MM.1S (cell line): ENCODE results near the gene INPP5D.

Source experiments
- DNase-seq: peaks from one replicate; pipeline ENCODE4 v3.0.0-alpha.2; 2015
- H2AFZ ChIP-seq: fragments of 300-600 bp; sonication (generic); 2 replicates; pipeline ENCODE4 v1.6.0; 2016; ENCODE audit warnings: antibody characterized with exemption, low read length
- H3F3A ChIP-seq: fragments of 300-600 bp; sonication (generic); 2 replicates; pipeline ENCODE4 v1.6.1; 2016; ENCODE audit warnings: mild to moderate bottlenecking, antibody characterized with exemption, low read length, moderate library complexity, mixed read lengths; ENCODE audit not compliant: insufficient read depth
- H3K27ac ChIP-seq: fragments of 300-600 bp; sonication (generic); 2 replicates; pipeline ENCODE4 v1.5.1; 2016; ENCODE audit warnings: mild to moderate bottlenecking, low read length
- H3K27me3 ChIP-seq: fragments of 300-600 bp; sonication (generic); replicated peaks from 2 replicates; pipeline ENCODE4 v1.6.0; 2016; ENCODE audit warnings: low read length; ENCODE audit not compliant: insufficient read depth
- H3K36me3 ChIP-seq: fragments of 300-600 bp; sonication (generic); replicated peaks from 2 replicates; pipeline ENCODE4 v1.6.1; 2016; ENCODE audit warnings: mild to moderate bottlenecking, low read length, mixed read lengths; ENCODE audit not compliant: insufficient read depth
- H3K4me1 ChIP-seq: fragments of 300-600 bp; sonication (generic); 2 replicates; pipeline ENCODE4 v1.6.1; 2016; ENCODE audit warnings: low read length, mixed read lengths
- H3K4me2 ChIP-seq: fragments of 300-600 bp; sonication (generic); 2 replicates; pipeline ENCODE4 v1.6.0; 2016; ENCODE audit warnings: low read depth, low read length
- H3K4me3 ChIP-seq: fragments of 300-600 bp; sonication (generic); 2 replicates; pipeline ENCODE4 v1.5.1; 2016; ENCODE audit warnings: low read length, mixed read lengths
- H3K79me2 ChIP-seq: fragments of 300-600 bp; sonication (generic); 2 replicates; pipeline ENCODE4 v1.6.1; 2016; ENCODE audit warnings: mixed run types, low read length, mixed read lengths
- H3K9ac ChIP-seq: fragments of 300-600 bp; sonication (generic); 2 replicates; pipeline ENCODE4 v1.6.1; 2016; ENCODE audit warnings: low read length, mixed read lengths
- H3K9me2 ChIP-seq: fragments of 300-600 bp; sonication (generic); replicated peaks from 2 replicates; pipeline ENCODE4 v1.6.1; 2016; ENCODE audit warnings: mild to moderate bottlenecking, low read length, mixed read lengths; ENCODE audit not compliant: insufficient read depth
- H3K9me3 ChIP-seq: fragments of 300-600 bp; sonication (generic); replicated peaks from 2 replicates; pipeline ENCODE4 v1.6.1; 2016; ENCODE audit warnings: mild to moderate bottlenecking, low read length, mixed read lengths; ENCODE audit not compliant: insufficient read depth
- H4K20me1 ChIP-seq: fragments of 300-600 bp; sonication (generic); 2 replicates; pipeline ENCODE4 v1.6.1; 2016; ENCODE audit warnings: mild to moderate bottlenecking, low read length, moderate library complexity, mixed read lengths; ENCODE audit not compliant: insufficient read depth
- CTCF ChIP-seq: fragments of 300-600 bp; sonication (generic); IDR thresholded peaks from 2 replicates; pipeline ENCODE4 v1.5.1; 2016; ENCODE audit warnings: antibody characterized with exemption, low read length, mixed read lengths
- EZH2 ChIP-seq: fragments of 300-600 bp; sonication (generic); optimal IDR thresholded peaks from 2 replicates; pipeline ENCODE3; 2017; ENCODE audit warnings: low read depth, mild to moderate bottlenecking, antibody characterized with exemption, low read length, mixed read lengths
- EZH2phosphoT487 ChIP-seq: fragments of 300-600 bp; sonication (generic); IDR thresholded peaks from 2 replicates; pipeline ENCODE4 v1.6.1; 2018; ENCODE audit warnings: antibody characterized with exemption, low read length

Gene INPP5D

DNA sequence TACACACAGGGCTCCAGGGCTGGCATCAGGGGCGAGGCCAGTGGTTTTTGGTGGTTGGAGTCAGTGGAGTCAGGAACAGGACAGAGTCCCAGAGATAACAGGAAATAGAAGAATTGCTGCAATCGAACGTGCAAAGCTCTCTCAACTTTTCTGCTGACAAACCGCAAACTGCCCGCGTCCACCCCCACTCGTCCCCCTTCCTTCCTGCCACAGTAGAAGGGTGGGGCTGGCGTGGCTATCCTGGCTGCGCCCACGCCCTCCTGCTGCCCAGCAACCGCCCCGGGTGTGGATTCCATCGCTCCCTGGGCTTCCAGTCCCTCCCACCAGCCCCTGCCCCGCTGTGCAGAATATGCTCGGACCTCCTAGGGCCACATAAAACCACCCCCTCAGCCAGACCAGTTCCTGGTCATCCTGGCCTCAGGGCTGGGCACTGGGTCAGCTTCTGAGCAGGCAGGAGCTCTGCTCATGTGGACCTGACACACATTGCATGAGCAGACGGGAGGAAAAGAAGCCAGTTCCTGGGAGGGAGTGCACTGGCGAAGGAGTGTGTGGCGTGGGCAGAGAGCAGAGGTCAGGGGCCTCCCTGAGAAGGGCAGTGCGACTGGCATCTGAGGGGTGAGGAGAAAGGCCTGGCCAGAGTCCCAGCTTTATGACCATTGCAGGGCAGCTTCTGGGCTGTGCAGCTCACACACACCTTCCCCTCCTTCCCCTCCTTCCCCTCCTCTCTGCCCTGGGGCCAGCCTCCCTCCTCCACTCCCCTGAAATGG is 105.9 kb downstream of the INPP5D start:
- no peak overlapping the region for H2AFZ ChIP-seq
- no peak for DNase-seq
- no peak overlapping the region for H3K27ac ChIP-seq
- H3K4me2 ChIP-seq, result no peak overlapping the region
- no peak overlapping the region for H3K9ac ChIP-seq
- TF ChIP-seq EZH2 (no peak), CTCF (no peak), EZH2phosphoT487 (no peak)
- no peaks in the 10 kb centered on the region for H3K79me2 ChIP-seq
- H3K36me3 ChIP-seq, result no peaks in the 10 kb centered on the region
- no peaks in the 10 kb centered on the region for H3K9me2 ChIP-seq
- H3K4me3 ChIP-seq, result no peak overlapping the region
- H3F3A ChIP-seq, result no peaks in the 10 kb centered on the region
- H3K27me3 ChIP-seq, result no peaks in the 10 kb centered on the region
- H4K20me1 ChIP-seq, result no peaks in the 10 kb centered on the region
- no peaks in the 10 kb centered on the region for H3K9me3 ChIP-seq
- H3K4me1 ChIP-seq, result no peaks in the 10 kb centered on the region

DNA sequence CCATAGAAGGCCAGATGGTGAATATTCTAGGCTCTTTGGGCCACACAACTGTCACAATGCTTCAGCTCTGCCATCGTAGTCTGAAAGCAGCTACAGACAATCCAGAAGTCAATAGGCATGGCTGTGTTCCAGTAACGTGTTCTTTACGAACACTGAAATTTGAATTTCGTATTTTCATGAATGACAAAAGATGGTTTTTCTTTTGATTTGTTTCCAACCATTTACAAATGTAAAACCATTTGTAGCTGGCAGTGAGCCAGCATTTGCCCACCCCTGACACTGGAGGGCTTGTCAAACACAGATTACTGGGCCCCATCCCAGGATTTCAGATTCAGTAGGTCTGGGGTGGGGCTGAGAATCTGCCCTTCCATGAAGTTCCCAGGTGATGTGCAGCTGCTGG is 108.3 kb downstream of the INPP5D start:
- no peaks in the 10 kb centered on the region for H3K79me2 ChIP-seq
- H2AFZ ChIP-seq, result no peak overlapping the region
- H3K9me2 ChIP-seq, result no peaks in the 10 kb centered on the region
- H3K27me3 ChIP-seq, result no peaks in the 10 kb centered on the region
- TF ChIP-seq EZH2phosphoT487 (no peak), CTCF (no peak), EZH2 (no peak)
- no peak for DNase-seq
- H3K4me3 ChIP-seq, result no peak overlapping the region
- H3K27ac ChIP-seq, result no peak overlapping the region
- H4K20me1 ChIP-seq, result no peaks in the 10 kb centered on the region
- no peaks in the 10 kb centered on the region for H3F3A ChIP-seq
- no peaks in the 10 kb centered on the region for H3K36me3 ChIP-seq
- no peaks in the 10 kb centered on the region for H3K4me1 ChIP-seq
- H3K9me3 ChIP-seq, result no peaks in the 10 kb centered on the region
- no peak overlapping the region for H3K9ac ChIP-seq
- H3K4me2 ChIP-seq, result no peak overlapping the region

GRCh38 chr2:233168919-233169318 is 108.8 kb downstream of the INPP5D start:
- H3K9me3 ChIP-seq, result no peaks in the 10 kb centered on the region
- no peaks in the 10 kb centered on the region for H3K9me2 ChIP-seq
- no peak overlapping the region for H3K27ac ChIP-seq
- H3K9ac ChIP-seq, result no peak overlapping the region
- H3K79me2 ChIP-seq, result no peaks in the 10 kb centered on the region
- H3K27me3 ChIP-seq, result no peaks in the 10 kb centered on the region
- H3K4me2 ChIP-seq, result no peak overlapping the region
- no peak overlapping the region for H3K4me3 ChIP-seq
- no peak overlapping the region for H2AFZ ChIP-seq
- no peaks in the 10 kb centered on the region for H3F3A ChIP-seq
- no peaks in the 10 kb centered on the region for H3K36me3 ChIP-seq
- H3K4me1 ChIP-seq, result no peaks in the 10 kb centered on the region
- TF ChIP-seq CTCF (no peak), EZH2 (no peak), EZH2phosphoT487 (no peak)
- no peaks in the 10 kb centered on the region for H4K20me1 ChIP-seq
- DNase-seq, result no peak
